VCaP (cell line): ENCODE measurements around the gene DGCR6L.
"Not testable (repeated sequence)": the region's sequence is repeated elsewhere in the genome, so short reads cannot be mapped to it uniquely, and the experiment has no call there.

Experiments used
- H3K27ac ChIP-seq: fragments of 450-650 bp; 2 replicates; pipeline ENCODE4 v1.5.1; 2017
- TF ChIP-seq, protein P1 (sequence below): fragments of 450-650 bp; conservative IDR thresholded peaks from 2 replicates; pipeline ENCODE4 v1.5.1; 2017; ENCODE audit warnings: mild to moderate bottlenecking, moderate library complexity

The DGCR6L gene

GRCh38 chr22:20319745-20320658, at the start of gene DGCR6L:
Gene DGCR6L (minus strand): TSS chr22:20320060. CDS start chr22:20319988, 72 bp downstream.
- TF ChIP-seq, protein P1, sequence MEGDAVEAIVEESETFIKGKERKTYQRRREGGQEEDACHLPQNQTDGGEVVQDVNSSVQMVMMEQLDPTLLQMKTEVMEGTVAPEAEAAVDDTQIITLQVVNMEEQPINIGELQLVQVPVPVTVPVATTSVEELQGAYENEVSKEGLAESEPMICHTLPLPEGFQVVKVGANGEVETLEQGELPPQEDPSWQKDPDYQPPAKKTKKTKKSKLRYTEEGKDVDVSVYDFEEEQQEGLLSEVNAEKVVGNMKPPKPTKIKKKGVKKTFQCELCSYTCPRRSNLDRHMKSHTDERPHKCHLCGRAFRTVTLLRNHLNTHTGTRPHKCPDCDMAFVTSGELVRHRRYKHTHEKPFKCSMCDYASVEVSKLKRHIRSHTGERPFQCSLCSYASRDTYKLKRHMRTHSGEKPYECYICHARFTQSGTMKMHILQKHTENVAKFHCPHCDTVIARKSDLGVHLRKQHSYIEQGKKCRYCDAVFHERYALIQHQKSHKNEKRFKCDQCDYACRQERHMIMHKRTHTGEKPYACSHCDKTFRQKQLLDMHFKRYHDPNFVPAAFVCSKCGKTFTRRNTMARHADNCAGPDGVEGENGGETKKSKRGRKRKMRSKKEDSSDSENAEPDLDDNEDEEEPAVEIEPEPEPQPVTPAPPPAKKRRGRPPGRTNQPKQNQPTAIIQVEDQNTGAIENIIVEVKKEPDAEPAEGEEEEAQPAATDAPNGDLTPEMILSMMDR = no peak
- H3K27ac ChIP-seq = peak within 1 kb of the TSS; percentile 95

DNA sequence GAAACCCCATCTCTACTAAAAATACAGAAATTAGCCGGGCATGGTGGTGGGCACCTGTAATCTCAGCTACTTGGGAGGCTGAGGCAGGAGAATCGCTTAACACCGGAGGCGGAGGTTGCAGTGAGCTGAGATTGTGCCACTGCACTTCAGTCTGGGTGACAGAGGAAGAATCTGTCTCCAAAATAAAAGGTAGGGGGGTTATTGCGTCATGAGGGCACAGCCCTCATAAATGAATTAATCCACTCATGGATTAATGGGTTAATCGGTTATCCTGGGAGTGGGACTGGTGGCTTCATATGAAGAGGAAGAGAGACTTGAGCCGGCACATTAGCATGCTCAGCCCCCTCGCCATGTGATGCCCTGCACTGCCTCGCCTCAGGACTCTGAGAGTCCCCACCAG, 49.0 kb upstream of the DGCR6L start:
- not testable (repeated sequence) for H3K27ac ChIP-seq

GRCh38 chr22:20366841-20367240, 47.0 kb upstream of the DGCR6L start:
- not testable (repeated sequence) for H3K27ac ChIP-seq

DNA sequence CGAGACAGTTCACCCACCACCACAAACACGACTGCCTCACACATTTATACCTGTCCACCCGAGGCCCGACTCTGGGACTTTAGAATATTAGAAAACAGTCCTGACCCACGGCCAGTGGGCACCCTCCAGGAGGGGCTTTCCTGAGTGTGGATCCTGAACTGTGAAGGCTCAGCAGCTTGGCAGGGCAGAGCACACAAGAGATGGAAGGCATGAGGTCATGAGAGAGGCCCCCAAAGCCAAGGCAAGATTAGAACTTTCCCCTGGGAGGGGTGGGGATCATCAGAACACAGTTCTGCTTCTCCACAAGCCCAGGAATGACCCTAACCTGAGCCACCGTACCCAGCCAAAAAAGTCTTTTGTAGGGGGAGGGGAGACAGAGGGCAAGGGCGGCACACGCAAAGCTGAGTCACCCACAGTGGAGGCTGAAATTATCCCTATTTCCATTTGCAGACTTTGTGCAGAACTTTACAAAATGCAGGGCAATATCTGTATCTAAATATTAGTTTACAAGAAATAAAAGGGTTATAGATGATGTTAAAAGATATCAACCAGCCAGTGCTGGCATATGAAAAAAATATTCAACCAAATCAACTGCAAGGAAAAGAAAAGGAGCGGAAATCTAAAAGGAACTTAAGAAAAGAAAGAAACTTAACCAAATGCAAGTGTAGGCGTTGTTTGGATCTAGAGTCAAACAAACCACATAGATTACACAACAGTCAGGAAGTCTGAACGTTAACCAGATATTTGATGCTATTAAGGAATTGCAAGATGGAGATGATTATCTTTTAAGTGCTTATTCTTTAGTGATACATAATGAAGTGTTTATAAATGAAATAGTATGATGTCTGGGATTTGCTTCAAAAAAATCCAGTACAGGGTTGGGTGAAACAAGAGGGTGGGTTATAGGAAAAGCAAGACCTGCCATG, 44.7 kb upstream of the DGCR6L start:
- not testable (repeated sequence) for H3K27ac ChIP-seq

- H3K27ac ChIP-seq = not testable (repeated sequence)
Observed at GRCh38 chr22:20362403-20362802, 42.5 kb upstream of the DGCR6L start.

GRCh38 chr22:20361752-20362229, 41.9 kb upstream of the DGCR6L start:
- not testable (repeated sequence) for H3K27ac ChIP-seq

- H3K27ac ChIP-seq = not testable (repeated sequence)
Observed at GRCh38 chr22:20360866-20361751, 41.2 kb upstream of the DGCR6L start.

DNA sequence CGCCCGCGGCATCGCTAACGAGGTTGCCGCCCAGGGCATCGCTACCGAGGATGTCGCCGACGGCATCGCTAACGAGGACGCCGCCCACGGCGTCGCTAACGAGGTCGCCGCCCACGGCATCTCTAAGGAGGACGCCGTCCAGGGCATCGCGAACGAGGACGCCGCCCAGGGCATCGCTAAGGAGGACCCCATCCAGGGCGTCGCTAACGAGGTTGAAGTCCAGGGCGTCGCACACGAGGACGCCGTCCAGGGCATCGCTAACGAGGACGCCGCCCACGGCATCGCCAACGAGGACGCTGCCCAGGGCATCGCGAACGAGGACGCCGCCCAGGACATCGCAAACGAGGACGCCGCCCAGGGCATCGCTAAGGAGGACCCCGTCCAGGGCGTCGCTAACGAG, 40.4 kb upstream of the DGCR6L start:
- H3K27ac ChIP-seq = not testable (repeated sequence)

DNA sequence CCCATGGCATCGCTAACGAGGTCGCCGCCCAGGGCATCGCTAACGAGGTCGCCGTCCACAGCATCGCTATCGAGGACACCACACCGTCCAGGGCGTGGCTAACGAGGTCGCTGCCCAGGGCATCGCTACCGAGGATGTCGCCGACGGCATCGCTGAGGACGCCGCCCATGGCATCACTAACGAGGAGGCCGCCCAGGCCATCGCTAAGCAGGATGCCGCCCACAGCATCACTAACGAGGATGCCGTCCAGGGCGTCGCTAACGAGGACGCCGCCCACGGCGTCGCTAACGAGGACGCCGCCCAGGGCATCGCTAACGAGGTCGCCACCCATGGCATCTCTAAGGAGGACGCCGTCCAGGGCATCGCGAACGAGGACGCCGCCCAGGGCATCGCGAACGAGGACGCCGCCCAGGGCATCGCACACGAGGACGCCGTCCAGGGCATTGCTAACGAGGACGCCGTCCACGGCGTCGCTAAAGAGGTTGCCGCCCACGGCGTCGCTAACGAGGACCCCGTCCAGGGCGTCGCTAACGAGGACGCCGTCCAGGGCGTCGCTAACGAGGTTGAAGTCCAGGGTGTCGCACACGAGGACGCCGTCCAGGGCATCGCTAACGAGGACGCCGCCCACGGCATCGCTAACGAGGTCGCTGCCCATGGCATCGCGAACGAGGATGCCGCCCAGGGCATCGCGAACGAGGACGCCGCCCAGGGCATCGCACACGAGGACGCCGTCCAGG, 38.8 kb upstream of the DGCR6L start:
- H3K27ac ChIP-seq = not testable (repeated sequence)

DNA sequence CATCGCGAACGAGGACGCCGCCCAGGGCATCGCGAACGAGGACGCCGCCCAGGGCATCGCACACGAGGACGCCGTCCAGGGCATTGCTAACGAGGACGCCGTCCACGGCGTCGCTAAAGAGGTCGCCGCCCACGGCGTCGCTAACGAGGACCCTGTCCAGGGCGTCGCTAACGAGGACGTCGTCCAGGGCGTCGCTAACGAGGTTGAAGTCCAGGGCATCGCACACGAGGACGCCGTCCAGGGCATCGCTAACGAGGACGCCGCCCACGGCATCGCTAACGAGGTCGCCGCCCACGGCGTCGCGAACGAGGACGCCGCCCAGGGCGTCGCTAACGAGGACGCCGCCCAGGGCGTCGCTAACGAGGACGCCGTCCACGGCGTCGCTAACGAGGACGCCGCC, 38.1 kb upstream of the DGCR6L start:
- not testable (repeated sequence) for H3K27ac ChIP-seq

GRCh38 chr22:20356906-20357305, 37.0 kb upstream of the DGCR6L start:
- not testable (repeated sequence) for H3K27ac ChIP-seq

- H3K27ac ChIP-seq = not testable (repeated sequence)
Observed at GRCh38 chr22:20355939-20356636, 36.2 kb upstream of the DGCR6L start.
